DMS153 (cell line): ENCODE results near the gene MSH2.
A peak's percentile ranks its signal among the peaks of the same experiment; 100 is the strongest.
"Not testable (repeated sequence)": the region's sequence is repeated elsewhere in the genome, so short reads cannot be mapped to it uniquely, and the experiment has no call there.

ENCODE experiments used
- DNase-seq: peaks from one replicate; lab custom pipeline; 2025; lab: John Stamatoyannopoulos, UW

MSH2 gene

GRCh38 chr2:47402805-47403608, at the start of gene MSH2:
TSS of gene MSH2 (plus strand) at chr2:47403156. CDS start at chr2:47403192, 36 bp downstream.
- peak; percentile 99 for DNase-seq

- peak; percentile 35 for DNase-seq
Measured at GRCh38 chr2:47354013-47354847, 48.7 kb upstream of the MSH2 start.

GRCh38 chr2:47354848-47355204, 48.1 kb upstream of the MSH2 start:
- no peak for DNase-seq

GRCh38 chr2:47357483-47357882, 45.5 kb upstream of the MSH2 start:
- DNase-seq, result no peak

- no peak for DNase-seq
Measured at GRCh38 chr2:47359375-47359868, 43.5 kb upstream of the MSH2 start.

GRCh38 chr2:47360283-47360682, 42.7 kb upstream of the MSH2 start:
- no peak for DNase-seq

GRCh38 chr2:47360927-47361326, 42.0 kb upstream of the MSH2 start:
- no peak for DNase-seq

GRCh38 chr2:47361505-47362229, 41.3 kb upstream of the MSH2 start:
- not testable (repeated sequence) for DNase-seq

GRCh38 chr2:47373747-47374146, 29.2 kb upstream of the MSH2 start:
- no peak for DNase-seq

- no peak for DNase-seq
Measured at GRCh38 chr2:47375307-47375706, 27.6 kb upstream of the MSH2 start.

- no peak for DNase-seq
Measured at GRCh38 chr2:47379384-47379783, 23.6 kb upstream of the MSH2 start.

GRCh38 chr2:47381408-47381807, 21.5 kb upstream of the MSH2 start:
- no peak for DNase-seq

- DNase-seq, result no peak
Measured at GRCh38 chr2:47386551-47386950, 16.4 kb upstream of the MSH2 start.

- no peak for DNase-seq
Measured at GRCh38 chr2:47388888-47389287, 14.1 kb upstream of the MSH2 start.

GRCh38 chr2:47389692-47390091, 13.3 kb upstream of the MSH2 start:
- DNase-seq, result no peak

GRCh38 chr2:47401789-47402554, 984 bp upstream of the MSH2 start:
- peak; percentile 63 for DNase-seq

- DNase-seq, result no peak
Measured at GRCh38 chr2:47402555-47402804, 476 bp upstream of the MSH2 start.

- no peak for DNase-seq
Measured at GRCh38 chr2:47403609-47404193, 745 bp downstream of the MSH2 start.

- DNase-seq, result no peak
Measured at GRCh38 chr2:47404356-47404755, 1.4 kb downstream of the MSH2 start.

- DNase-seq, result no peak
Measured at GRCh38 chr2:47405757-47406156, 2.8 kb downstream of the MSH2 start.

GRCh38 chr2:47406649-47407330, 3.8 kb downstream of the MSH2 start:
- not testable (repeated sequence) for DNase-seq
